Measurements from ENCODE around the gene SIK3.
"Not testable (repeated sequence)": the region's sequence is repeated elsewhere in the genome, so short reads cannot be mapped to it uniquely, and the experiment has no call there.

Gene SIK3

DNA sequence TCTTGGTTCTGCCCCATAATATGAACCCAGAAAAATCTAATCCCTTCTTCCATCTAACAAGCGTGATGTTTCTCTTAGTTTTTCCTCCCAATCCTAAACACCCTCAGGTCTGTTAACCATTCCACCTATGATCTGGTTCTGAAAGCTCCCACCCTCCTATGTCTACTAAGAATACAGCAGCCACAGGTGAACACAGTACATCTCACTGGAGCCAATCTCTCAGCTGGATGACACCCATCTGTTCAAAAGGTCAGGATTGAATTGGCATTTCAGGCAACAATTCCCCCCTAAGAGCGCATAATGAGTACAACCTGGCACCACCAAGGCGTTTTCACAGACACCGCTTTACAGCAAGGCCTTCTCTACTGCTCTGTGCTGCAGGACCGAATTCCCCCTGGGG lies 241.8 kb downstream of the SIK3 start:
- DNase-seq = no peak

DNA sequence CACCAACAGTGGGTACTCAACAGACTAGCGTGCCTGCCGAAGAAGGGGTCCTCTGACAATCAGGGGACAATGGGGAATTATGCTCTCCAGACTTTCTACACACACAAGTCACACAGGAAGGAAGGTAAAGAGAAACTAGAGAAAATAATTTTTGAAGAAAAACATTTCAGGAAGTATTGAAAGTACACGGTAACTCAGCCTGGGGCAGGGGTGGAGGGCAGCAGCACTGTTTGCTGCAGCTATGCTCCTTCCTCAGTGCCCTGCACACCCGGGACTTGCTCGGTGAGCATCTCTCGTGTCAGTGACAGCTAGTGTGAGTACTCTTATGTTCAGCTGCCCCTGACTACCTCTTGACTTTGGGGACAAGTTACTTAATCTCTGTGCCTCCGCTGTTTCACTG lies 242.8 kb downstream of the SIK3 start:
- DNase-seq = no peak

DNA sequence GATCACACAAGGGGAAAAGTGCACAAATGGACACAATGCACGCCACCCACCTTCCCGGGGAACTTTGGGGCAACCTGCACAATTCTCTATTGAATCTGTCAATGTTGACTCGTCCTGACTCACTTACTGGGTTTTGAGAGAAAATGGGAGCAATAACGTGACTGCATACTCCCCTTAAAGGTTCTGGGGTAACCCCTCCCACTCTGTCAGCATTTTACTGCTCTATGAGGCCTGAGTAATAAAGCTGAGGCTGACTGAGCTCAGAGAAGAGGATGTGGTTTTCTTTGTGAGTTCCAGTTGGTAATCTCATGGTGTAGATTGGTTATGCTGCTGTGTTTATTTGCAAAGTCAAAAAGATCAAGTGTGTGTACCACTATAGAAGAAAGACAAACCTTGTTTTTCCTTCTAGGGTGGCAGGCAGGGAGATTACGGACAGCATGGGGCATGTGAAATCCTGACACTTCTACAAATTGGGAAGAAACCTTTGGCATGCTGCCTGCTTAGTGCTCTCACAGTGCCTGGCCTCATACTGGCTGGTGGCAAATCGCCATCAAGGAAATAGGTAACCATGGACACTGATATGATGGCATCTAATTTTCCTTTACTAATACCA lies 244.7 kb downstream of the SIK3 start:
- no peak for DNase-seq

DNA sequence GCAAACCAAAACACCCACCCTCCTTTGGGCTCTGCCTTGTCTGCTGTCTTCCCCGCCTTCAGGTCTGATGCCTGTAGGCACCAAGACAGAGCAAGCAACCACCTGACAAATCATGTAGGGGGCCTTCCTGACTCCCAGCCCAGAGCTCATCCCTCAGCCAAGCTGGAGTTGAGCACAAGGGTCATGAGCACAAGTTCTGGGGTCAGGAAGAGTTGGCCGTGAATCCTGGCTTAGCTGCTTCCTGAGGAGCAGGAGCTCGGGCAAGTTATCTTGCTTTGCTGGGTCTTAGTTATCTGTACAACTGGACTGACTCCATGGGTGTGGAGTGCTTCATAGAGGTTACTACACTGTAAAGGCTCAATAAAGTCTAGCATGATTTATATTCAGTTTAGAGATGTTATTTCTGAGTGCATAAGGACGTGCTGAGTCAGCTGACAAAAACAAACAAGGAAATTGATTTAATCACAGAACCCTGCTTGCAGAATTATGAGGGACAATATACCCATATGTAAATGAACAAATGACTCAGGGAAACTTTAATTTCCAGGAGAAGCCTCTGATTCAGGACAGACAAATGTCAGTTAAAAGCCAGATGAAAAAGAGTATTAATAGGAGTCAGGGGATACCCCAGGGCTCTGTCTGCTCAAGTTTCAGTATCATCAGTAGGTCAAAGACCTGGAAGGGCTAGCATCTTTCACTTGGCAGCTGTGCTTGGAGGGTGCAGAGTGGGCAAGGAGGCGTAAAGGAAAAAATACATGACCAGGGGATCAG lies 245.8 kb downstream of the SIK3 start:
- DNase-seq = no peak

DNA sequence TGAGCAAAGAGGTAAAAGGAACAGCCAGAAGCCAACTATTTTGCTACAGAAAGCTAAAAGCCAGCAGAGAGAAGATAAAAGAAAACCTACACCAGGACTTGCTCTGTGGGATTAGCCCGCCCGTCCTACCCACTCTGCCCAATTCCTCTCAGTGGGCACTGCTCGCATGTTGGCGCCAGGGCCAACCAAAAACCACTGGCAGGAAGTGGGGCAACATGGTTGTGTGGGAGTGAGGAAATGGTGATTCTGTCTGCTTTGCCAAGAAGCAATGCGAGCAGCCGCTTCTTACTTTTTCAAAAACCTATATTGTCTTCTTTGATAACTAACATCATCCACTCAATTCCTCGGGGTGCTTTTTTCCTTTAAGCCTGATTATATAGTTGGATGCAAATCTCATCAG lies 246.6 kb downstream of the SIK3 start:
- no peak for DNase-seq

DNA sequence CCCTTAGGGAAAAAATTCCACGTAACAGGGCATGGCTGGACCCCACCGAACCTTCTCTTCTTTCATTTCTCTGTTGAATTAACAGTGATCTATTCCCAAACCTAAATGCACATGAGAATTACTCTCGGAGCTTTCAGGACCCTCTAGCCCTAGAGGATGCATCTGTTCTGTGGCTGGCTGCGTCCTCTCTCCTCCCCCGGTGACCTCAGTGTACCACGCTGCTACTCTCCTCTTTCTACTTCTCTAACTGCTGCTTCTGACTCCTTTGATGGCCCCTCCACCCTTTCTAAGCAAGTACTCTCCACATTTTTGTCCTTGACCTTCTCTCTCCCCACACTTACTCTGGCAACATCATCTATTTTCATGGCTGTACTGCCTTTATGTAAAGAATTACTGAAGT lies 248.7 kb downstream of the SIK3 start:
- DNase-seq = no peak

DNA sequence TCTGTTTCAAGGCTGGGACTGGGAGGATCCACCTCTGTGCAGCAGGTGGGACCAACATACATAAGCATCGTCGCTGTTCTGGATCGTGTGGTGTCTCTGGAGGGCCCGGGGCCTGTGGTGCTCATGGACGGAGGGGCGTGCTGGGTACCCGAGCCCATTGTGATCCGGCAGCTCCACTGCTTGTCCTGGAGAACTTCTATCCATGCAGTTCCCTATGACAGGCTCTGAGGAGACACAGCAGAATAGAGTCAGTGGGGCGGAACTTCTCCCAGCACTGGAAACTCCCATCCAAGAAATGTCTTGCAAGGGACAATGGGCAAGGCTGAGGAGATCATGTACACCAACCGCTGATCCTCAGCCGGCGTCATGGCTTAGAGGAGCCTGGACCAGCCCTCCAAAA lies 249.2 kb downstream of the SIK3 start:
- DNase-seq = no peak

DNA sequence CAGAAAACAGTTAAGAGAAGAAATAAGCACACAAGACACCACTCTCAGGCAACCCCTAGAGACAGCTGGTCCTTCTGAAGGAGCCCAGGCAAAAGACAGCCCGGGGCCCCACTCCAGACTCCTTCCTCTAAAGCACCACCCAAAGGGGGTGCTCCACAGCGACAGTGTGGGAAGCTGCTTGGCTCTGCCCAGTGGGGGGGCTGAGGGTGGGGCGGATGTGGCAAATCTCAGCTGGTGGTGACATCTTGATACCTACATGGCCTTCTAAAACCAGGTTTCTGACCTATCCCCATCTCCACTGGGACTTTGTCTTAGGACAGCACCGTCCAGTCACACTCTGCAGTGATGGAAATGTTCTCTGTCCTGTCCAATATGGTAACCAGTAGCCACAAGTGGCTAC lies 250.6 kb downstream of the SIK3 start:
- no peak for DNase-seq

DNA sequence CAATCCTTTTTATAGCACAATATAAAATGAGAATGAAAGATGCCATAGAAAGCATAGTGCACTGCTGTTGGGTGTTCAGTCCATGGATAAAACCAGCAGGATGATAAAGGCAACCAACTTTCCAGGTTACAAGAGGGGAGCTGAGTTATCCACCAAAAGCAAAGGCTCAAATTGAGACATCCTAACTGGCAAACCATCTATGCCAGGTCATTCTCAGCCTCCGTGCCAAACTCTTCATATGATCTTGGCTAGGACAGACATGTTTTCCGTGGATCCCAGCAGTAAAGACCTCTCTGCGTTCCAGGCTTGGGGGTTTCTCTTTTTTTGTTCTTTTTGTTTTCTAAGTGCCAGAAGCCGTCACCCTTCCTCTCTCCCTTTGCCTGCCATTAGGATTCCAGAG lies 253.5 kb downstream of the SIK3 start:
- DNase-seq = no peak

DNA sequence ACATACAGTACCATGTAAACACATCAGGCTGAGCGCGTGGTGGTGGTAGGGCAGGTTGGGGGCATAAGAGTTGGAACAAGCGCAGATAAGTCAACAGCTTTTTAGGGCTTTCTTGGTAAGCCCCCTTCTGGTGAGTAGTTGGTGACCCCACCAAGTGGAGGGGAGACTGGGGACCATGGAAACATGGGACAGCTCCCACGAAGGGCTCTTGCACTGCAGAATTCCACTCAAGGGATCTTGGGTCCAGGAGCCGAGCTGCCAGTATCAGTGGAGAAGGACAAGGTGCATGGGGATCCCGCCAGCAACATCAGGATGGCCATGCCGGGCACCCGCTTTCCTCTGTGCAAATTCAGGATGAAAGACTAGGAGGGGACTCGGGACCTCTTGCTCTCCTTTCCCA lies 254.6 kb downstream of the SIK3 start:
- no peak for DNase-seq

DNA sequence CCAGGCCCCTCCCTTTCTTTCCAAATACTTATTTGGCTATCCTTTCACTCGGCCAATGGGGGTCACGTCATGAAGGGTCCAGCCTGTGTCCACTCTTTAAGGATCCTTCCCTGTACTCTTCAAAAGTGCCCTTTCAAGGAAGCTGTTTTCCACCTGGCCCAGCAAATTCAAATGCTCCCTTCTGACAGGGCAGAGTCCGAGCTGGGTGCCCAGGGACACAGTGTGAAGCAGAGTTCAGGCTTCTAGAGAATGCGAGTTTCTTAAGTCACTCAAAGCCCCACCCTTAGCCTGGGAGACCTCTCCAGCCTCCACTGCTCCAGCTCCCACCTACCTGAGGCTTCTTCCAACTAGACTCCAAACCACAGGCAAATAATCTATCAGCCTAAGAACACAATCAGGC lies 255.3 kb downstream of the SIK3 start:
- no peak for DNase-seq

DNA sequence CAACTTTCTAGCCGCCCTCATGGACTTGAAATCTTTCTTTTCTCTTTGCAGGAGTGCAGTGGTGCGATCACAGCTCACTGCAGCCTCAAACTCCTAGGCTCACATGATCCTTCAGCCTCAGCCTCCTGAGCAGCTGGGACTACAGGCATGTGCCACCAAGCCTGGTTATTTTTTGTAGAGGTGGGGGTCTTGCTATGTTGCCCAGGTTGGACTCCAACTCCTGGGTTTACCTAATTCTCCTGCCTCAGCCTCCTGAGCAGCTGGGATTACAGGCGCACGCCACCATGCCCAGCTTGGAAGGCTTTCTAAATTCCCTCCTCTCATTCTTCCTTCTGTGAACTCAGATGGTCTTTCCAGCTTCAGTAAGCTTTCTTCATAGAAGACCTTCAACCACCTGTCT lies 256.1 kb downstream of the SIK3 start:
- no peak for DNase-seq

DNA sequence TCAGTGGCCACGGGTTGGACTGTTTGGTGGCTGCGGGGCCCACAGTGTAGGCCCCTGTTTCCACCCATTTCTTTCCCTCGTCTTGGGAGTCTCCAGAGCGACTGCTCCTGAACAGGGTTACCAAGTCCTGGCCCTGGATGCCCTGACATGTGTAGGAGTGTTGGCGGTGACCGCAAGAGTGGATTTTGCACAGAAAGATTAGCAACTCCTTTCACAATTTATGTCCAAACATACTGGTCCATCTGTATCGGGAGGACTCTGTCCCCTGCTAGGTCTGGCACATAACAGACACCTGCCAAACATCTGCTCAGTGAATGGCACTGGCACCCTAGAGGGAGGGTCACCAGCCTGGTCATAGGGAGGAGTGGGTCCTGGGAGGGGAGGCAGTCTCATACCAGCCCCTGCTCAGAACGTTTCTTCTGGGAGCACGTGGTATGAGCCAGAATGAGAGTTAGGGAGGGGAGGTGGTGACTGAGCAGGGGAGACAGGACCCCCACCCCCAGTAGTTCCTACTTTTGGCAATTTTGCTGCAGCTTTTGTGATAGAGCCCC lies 257.4 kb downstream of the SIK3 start:
- DNase-seq = no peak

DNA sequence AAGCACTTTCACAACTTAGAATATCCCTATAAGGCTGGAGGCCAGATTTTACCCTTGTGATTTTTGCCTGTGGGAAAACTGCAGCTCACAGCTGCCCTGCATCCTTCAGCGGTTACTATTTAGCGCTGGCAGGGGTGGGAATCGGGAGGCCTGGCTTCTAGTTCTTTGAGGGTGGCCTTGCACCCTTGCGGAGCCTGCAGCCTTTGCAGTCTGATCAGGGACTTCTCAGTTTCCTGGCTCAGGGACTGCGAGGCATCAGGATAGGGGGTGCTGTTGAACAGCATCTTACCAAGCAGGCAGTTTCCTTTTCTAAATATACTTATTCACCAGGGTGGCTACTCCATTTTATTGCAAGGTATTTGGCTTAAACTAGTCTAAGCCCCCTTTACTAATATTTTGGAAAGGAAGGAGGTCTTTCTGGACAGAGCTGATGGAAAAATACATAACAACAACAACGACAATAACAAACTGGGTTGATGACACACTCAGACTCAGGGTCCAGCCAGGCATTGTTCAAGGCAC lies 257.9 kb downstream of the SIK3 start:
- DNase-seq = no peak

DNA sequence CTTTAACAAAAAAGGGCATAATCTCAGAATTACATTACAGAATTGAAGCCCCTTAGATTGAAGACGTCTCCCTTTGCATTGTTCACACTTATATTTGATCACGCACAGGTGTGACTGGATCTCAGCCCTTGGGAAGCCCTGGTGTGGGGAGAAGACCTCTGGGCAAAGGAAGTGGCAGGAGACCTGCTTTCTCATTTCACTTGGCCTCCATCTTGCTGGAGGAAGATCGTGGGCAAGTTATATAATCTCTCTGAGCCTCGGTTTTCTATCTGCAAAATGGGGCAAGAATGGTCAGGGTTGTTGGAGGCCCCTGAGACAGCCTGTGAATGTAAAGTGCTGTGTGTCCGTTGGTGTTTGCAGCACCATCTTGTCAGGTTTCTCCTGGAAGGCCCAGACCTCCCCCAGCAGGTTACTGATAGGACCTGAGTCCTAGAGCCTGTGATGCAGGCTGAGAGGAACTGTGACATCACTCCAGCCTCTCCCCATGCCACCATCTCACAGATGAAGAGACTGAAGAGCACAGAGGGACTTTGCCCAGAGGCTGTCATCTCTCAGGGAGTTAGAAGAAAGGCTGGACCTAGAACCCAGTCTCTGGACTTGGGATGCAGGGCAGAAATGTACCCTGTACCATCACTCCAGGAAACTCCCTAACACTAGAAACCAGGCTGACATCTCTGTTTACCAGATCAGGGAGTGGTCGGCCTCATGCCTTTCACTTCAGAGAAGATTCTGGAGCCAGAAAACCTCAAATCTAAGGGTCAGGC lies 259.7 kb downstream of the SIK3 start:
- no peak for DNase-seq

DNA sequence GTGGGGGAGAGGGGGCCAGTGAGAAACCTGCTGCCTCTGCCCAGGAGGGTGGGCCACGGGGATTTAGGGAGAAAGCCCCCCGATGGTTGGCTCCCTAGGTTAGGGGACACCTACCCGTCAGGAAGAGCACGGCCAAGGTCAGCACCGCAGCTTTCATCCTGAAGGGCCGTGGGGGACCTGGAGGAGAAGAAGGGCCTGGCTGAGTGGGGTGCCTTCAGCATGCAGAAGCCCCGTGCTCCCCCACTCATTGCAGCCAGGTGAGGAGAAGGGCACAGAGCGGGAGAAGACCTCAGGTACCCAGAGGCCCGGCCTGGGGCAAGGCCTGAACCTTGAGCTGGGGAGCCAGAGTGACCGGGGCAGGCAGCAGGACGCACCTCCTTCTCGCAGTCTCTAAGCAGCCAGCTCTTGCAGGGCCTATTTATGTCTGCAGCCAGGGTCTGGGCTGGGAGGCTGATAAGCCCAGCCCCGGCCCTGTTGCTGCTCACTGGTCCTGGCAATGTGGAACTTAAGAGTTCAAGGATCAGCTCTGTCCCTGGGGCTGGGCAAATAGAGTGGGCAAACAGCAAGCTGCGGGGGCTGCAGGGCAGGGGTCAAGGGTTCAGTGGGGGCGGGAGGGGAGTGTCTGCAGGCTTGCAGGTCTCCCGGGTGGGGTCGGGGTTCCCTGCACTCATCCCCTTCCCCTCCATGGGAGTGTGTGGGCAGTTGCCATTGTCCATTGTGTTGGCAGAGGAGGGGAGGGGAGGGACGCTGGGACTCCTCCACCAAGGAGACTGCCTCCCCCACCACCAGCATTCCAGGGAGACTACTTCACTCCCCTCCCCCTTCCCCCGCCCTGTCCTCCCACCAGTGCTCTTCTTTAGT lies 260.8 kb downstream of the SIK3 start, which contains the start of gene APOA1:
Gene APOA1 (minus strand): TSS at position 392 of the 861 bp plus-strand sequence. CDS start 235 bp downstream, at position 157.
- no peak for DNase-seq

DNA sequence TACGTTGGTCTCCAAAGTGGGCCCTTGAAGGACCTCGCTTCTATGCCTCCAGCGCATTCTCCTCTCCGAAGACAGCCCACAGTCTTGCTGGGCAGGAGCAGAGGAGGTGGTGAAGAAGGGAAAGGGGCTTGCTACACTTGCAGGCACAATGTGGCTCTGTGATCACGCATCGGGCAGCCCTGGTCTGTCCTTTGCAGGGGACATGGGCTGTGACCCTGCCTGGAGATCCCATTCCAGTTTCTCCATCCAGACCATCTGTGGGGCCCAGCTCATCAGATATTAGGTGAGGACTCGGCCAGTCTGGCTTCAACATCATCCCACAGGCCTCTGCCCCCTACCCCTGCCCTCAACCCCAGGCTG lies 261.6 kb downstream of the SIK3 start:
- no peak for DNase-seq

DNA sequence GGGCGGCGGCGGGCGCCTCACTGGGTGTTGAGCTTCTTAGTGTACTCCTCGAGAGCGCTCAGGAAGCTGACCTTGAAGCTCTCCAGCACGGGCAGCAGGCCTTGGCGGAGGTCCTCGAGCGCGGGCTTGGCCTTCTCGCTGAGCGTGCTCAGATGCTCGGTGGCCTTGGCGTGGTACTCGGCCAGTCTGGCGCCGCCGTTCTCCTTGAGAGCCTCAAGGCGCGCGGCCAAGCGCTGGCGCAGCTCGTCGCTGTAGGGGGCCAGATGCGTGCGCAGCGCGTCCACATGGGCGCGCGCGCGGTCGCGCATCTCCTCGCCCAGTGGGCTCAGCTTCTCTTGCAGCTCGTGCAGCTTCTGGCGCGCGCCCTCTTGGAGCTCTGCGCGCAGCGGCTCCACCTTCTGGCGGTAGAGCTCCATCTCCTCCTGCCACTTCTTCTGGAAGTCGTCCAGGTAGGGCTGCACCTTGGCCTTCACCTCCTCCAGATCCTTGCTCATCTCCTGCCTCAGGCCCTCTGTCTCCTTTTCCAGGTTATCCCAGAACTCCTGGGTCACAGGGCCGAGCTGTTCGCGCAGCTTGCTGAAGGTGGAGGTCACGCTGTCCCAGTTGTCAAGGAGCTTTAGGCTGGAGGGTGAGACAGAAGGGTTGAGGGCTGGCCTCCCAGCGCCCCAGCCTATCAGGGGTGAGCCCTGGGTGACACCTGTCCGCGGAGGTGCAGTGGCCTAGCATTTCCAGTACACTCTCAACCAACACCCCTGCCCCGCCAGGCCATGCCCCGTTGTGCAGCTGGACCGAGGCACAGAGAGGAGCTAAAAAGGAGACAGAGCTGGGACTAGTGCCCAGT lies 262.2 kb downstream of the SIK3 start:
- peak; percentile 95 for DNase-seq

DNA sequence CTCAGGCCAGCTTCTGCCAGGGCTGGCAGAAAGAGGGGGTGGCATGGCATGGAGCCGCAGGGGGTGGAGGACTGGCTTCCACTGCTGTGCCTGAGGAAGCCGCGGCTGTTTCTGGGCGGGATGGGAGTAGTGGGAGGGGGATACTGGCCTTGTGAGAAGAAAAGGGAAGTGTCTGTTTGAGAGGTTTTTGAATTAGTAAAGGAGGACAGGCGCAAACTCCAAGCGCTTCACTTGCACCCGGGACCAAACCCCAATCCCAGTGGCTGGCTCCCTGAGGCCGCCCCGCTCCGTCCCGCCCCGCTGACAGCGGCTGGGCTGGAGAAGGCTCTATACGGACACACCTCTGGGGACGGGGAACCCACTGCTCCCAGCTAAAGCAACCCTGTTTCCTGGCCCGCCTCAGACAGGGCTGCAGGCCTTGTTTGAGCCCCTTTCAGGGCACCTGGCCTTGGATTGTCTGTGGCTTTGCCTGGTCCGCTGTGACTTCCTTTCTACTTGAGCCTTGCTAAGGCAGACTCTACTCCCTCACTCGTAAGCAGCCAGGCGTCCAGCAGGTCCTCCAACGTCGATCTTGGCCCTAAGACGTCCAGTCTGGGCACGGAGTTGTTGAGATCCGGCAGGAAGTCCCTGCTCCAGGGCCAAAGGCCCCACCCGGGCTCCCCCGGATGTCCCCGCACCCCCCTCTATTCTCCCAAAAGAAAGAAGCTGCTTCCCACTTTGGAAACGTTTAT lies 263.0 kb downstream of the SIK3 start:
- DNase-seq = no peak

DNA sequence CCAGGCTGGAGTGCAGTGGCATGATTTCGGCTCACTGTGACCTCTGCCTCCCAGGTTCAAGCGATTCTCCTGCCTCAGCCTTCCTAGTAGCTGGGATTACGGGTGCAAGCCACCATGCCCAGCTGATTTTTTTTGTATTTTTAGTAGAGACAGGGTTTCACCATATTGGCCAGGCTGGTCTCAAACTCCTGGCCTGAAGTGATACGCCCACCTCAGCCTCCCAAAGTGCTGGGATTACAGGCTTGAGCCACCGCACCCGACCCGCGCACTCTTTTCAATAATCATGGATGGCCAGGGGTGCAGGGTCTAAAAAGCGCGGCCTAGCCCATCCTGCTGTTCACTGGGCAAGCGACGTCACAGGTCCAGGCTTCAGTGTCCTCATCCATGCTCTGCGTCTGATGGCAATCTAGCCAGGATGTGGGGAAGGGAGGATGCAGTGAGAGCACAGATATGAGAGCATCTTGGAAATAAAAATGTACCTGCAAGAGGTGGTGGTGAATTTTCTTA lies 263.6 kb downstream of the SIK3 start:
- not testable (repeated sequence) for DNase-seq

Data from NCI-H1105 treated with DMSO at 0.1 percent for 48 hours (cell line).